ENCODE results near the gene NRROS.

DNA sequence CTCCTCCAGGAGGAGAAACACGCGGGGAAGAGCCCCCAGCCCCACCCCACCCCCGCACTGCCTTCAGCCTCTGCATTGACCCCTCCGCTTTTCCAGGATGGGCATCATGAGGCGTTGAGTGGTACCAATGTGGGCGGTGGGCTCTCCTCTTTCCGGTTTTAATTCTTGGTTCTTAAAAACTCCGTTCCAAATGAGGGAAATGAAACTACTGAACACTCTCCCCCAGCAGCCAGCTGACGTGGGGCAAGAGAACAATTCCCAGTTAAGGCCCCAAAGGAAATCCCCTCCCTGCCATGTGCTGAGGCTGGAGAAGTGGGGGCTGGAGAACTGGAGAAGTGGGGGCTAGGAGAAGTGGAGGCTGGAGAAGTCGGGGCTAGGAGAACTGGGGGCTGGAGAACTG is 5.3 kb upstream of the NRROS start:
- TF ChIP-seq, protein P1, sequence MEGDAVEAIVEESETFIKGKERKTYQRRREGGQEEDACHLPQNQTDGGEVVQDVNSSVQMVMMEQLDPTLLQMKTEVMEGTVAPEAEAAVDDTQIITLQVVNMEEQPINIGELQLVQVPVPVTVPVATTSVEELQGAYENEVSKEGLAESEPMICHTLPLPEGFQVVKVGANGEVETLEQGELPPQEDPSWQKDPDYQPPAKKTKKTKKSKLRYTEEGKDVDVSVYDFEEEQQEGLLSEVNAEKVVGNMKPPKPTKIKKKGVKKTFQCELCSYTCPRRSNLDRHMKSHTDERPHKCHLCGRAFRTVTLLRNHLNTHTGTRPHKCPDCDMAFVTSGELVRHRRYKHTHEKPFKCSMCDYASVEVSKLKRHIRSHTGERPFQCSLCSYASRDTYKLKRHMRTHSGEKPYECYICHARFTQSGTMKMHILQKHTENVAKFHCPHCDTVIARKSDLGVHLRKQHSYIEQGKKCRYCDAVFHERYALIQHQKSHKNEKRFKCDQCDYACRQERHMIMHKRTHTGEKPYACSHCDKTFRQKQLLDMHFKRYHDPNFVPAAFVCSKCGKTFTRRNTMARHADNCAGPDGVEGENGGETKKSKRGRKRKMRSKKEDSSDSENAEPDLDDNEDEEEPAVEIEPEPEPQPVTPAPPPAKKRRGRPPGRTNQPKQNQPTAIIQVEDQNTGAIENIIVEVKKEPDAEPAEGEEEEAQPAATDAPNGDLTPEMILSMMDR (IDR thresholded peaks at IDR 0.05): no peak
- TF ChIP-seq POLR2AphosphoS5 (IDR thresholded peaks at IDR 0.05; ENCODE audit: insufficient read depth in 1 of 2, low read depth in 1 of 2) (no peak), POLR2A (IDR thresholded peaks at IDR 0.05) (no peak)

Measured in vagina (tissue), 2 donors.